Left kidney (tissue), 8 donors: ENCODE measurements around the gene HOXC10. TPM values are rescaled to one million over a fixed set of nuclear protein-coding genes. Genes with fewer than 3 reads are reported as not detected.
A peak's percentile ranks its signal among the peaks of the same experiment; 100 is the strongest.

Experiments used
- DNase-seq: peaks from one replicate; pipeline ENCODE4 v3.0.0-alpha.2; 2013
- long read RNA-seq, 8 donors: transcript quantifications; one replicate each; lab custom pipeline, GENCODE V29; 2026
- polyA plus RNA-seq: library from polyadenylated mRNA; unstranded; fragments of 120-200 nt; gene quantifications from one replicate; pipeline ENCODE4 v1.2.1, GENCODE V29; 2013; ENCODE audit not compliant: insufficient read length

The HOXC10 gene
- 62.2 TPM for polyA plus RNA-seq
- long read RNA-seq, donor 1, transcript HOXC10-203 (2 exons, 799 nt) = minor isoform, 8 of 54 reads
- long read RNA-seq, donor 1, transcript HOXC10-201 (2 exons, 1,936 nt) = major isoform, 36 of 54 reads
- long read RNA-seq, donor 1, partial matches to known transcripts = 8 of 54 reads
- long read RNA-seq, donor 1, other reads (novel, unspliced or antisense) = 0 of 54 reads
- long read RNA-seq, donor 2, transcript HOXC10-201 (2 exons, 1,936 nt) = major isoform, 25 of 30 reads
- long read RNA-seq, donor 2, partial matches to known transcripts = 0 of 30 reads
- long read RNA-seq, donor 2, other reads (novel, unspliced or antisense) = 0 of 30 reads
- long read RNA-seq, donor 3, transcript HOXC10-201 (2 exons, 1,936 nt) = major isoform, 13 of 31 reads
- long read RNA-seq, donor 3, partial matches to known transcripts = 16 of 31 reads
- long read RNA-seq, donor 3, other reads (novel, unspliced or antisense) = 0 of 31 reads
- long read RNA-seq, donor 4, partial matches to known transcripts = 0 of 3 reads
- long read RNA-seq, donor 4, other reads (novel, unspliced or antisense) = 0 of 3 reads
- long read RNA-seq, donor 5, transcript HOXC10-201 (2 exons, 1,936 nt) = major isoform, 22 of 33 reads
- long read RNA-seq, donor 5, transcript HOXC10-203 (2 exons, 799 nt) = minor isoform, 5 of 33 reads
- long read RNA-seq, donor 5, transcript HOXC10-202 (2 exons, 887 nt) = minor isoform, 5 of 33 reads
- long read RNA-seq, donor 5, partial matches to known transcripts = 0 of 33 reads
- long read RNA-seq, donor 5, other reads (novel, unspliced or antisense) = 0 of 33 reads
- long read RNA-seq, donor 6, transcript HOXC10-201 (2 exons, 1,936 nt) = major isoform, 21 of 31 reads
- long read RNA-seq, donor 6, partial matches to known transcripts = 0 of 31 reads
- long read RNA-seq, donor 6, other reads (novel, unspliced or antisense) = 5 of 31 reads
- long read RNA-seq, donor 7, transcript HOXC10-201 (2 exons, 1,936 nt) = major isoform, 26 of 33 reads
- long read RNA-seq, donor 7, partial matches to known transcripts = 0 of 33 reads
- long read RNA-seq, donor 7, other reads (novel, unspliced or antisense) = 0 of 33 reads
- long read RNA-seq, donor 8, transcript HOXC10-201 (2 exons, 1,936 nt) = major isoform, 6 of 8 reads
- long read RNA-seq, donor 8, partial matches to known transcripts = 0 of 8 reads
- long read RNA-seq, donor 8, other reads (novel, unspliced or antisense) = 0 of 8 reads

GRCh38 chr12:53984901-53985691 is at the start of gene HOXC10:
Gene HOXC10 (plus strand): TSS chr12:53985146. CDS start chr12:53985260, 114 bp downstream.
- DNase-seq = peak; percentile 99

DNA sequence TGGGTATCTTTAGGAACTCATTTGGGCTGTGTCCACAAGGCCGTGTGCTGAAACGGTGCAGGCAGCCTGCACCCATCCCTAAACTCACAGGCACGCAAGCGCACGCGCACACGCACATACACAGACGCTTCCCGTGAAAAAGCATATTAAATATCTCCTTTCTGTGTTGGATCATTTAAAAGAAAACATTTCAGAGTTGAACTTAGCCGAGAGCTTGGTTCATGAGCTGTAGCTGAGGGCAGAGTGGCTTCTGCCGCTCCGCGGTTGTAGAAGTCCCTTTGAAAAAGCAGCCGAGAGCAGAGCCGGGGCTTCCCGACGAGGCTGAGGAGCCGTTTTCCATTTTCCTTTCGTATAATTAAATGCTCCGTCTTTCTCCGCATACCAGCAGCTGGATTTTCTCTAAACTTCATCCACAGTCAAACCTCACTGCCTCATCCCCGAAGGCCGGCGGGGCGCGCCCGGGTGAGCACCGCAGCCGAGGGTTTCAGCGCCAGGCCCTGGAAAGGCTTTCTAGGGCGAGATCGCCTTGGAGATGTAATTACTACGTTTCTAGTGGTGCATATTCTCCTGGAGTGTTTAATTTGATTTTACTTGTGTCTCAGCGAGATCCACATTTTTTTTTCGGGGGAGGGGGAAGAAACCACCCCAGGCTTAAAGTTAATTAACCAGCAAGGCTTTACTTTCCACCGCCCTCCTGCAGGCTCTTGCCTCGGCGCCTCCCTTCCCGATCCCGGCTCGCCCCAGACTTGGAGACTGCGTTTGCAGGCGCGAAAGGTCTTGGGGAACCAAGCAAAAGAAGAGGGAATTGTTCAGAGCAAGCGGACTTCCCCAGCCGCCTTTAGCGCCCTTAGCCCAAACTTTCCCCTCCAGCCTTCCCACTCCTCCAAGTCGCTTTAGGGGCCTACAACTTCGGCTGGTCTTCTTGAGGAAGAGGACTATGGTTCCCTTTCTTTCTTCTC is 49.3 kb upstream of the HOXC10 start:
- no peak for DNase-seq

DNA sequence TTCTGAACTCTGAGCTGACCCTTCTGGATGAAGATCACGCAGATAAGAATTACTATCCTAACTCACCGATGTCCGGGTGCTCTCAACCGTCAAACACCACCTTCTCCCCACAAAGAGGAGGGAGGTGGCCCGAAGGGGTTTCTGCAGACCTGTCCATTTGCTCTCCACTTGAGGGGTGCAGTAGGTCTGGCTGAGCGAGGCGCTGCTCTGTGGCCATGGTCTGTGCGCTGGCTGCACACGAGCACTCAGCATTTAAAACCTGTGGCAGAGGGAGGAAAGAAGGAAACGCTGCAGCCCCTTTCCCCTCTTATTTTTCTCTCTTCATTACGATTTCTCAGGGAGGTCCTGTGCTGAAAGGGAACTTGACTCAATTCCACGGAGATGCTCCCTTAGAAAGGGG is 47.8 kb upstream of the HOXC10 start:
- DNase-seq = no peak

- DNase-seq = no peak
These were observed 47.2 kb upstream of the HOXC10 start for GRCh38 chr12:53937596-53938325.

DNA sequence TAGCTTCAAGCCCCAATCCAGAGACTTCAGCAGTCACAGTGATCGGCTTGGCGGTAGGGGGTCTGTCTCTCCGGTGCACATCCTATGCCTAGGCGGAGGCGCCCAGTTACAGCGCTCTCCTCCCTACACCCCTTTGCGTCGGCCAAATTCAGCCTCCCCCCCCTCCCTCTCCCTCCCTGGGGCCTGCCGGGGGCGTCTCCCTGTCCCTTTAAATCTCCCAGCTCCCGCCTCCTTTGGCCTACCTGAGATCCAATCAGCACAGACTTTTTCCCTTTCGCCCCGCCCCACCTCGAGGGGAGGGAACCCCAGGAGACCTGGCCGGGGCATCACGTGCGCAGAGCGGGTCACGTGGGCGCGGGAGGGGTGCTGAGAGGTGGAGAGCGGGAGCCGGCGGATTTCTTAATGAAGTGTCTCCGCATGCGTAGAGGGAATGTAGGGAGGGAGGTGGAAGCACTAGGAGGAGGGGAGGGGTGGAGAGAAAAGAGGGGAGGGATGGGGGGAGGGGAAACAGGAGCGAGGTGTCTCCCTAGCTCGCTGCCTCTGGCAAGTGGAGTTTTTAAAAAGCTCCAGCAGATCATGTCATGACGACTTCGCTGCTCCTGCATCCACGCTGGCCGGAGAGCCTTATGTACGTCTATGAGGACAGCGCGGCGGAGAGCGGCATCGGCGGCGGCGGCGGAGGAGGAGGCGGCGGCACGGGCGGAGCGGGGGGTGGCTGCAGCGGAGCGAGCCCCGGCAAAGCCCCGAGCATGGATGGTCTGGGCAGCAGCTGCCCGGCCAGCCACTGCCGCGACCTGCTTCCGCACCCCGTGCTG is 46.4 kb upstream of the HOXC10 start, which contains the start of gene HOXC13:
Gene HOXC13, plus strand, starts transcription at position 506 of the 815 bp plus-strand sequence. Its CDS starts 76 bp downstream, at position 582.
- DNase-seq = peak; percentile 90

DNA sequence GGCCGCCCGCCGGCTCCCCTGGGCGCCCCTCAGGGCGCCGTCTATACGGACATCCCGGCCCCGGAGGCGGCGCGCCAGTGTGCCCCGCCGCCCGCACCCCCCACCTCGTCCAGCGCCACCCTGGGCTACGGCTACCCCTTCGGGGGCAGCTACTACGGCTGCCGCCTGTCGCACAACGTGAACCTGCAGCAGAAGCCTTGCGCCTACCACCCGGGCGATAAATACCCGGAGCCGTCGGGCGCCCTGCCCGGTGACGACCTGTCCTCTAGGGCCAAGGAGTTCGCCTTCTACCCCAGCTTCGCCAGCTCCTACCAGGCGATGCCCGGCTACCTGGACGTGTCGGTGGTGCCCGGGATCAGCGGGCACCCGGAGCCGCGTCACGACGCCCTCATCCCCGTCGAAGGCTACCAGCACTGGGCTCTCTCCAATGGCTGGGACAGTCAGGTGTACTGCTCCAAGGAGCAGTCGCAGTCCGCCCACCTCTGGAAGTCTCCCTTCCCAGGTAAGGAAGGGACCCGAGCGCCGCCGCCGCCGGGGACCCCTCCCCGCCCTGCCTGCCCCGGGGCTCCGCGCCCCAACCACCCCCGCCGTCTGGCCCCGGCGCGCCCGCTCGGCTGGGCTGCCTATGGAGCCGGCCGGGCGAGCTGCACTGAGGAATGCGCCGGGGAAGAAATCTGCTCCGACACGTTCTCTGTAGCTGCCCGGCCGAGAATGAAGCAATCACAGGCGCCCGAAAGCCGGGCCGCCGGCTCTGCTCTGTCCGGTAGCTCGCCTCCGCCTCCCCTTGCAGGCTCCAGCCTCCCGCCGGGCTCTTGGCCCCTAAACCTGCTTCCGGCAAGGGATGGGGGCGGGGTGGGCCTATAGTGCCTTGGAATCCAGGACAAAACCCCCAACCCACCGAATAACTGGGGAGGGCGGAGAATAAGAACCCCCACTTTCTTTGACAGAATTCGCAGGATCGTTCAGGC is 45.5 kb upstream of the HOXC10 start:
- DNase-seq = no peak

GRCh38 chr12:53940443-53941014 is 44.4 kb upstream of the HOXC10 start:
- no peak for DNase-seq

DNA sequence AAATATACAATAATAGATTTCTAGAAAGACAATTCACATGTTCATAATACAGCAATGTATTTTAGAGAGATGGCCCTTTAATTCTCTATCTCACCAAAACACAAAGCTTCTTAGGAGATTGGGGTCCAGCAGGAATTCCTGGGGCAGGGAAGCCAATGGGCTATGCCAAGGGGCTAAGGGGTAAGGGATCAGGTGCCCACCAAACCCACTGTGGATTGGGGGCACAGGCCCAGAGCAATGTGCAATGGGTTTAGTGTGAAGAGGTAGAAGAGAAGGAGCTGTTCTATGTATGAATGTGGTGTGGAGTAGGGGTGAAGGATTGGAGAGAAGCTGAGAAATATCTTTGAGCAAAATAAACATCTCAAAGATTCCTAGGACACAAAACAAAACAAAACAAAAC is 43.8 kb upstream of the HOXC10 start:
- DNase-seq = no peak

DNA sequence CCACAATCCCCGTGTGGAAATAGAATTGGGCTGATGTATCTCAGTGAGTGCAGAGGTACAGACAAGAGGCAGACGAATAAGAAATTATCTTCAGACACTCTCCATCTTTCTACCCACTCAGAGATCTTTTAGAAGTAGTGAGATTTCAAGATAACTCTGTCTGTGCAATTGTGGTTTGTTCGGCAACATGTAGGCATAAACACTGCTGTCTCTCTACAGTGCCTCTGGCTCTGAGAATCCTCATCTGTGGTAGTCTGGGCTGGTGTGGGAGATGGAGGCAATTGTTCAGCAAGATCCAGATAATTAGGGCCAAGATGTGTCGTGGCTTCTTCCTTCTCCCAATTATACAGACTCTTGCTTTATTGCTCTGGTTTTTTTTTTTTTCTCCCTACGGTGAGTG is 43.2 kb upstream of the HOXC10 start:
- no peak for DNase-seq

GRCh38 chr12:53942467-53942997 is 42.4 kb upstream of the HOXC10 start:
- no peak for DNase-seq

GRCh38 chr12:53944209-53944608 is 40.7 kb upstream of the HOXC10 start:
- DNase-seq = no peak

DNA sequence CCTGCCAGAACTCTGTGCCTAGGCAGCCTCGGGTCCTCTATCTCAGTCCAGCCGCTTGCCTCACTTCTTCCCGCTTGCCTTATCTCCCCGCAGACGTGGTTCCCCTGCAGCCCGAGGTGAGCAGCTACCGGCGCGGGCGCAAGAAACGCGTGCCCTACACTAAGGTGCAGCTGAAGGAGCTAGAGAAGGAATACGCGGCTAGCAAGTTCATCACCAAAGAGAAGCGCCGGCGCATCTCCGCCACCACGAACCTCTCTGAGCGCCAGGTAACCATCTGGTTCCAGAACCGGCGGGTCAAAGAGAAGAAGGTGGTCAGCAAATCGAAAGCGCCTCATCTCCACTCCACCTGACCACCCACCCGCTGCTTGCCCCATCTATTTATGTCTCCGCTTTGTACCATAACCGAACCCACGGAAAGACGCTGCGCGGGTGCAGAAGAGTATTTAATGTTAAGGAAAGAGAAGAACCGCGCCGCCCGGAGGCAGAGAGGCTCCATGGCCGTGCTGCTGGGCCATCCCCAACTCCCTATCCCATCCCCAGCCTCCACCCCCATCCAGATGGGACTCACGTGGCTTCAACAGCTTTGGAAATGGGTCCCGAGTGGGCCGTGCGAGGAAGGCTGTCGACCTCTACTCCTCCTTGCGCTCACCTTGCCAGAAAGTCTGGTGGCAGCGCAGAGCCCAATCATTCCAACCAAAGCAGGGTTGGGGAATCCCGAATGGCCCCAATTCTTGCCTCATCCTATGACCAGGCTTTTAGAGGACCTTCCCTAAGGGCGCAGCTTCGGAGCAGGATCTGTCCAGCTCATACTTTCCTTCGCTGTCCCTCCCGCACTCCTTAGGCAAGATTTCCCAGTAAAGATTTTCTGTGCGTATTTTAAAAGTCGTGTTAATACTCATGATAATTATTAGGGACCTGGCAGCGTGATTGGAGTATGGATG is 39.8 kb upstream of the HOXC10 start:
- DNase-seq = no peak

DNA sequence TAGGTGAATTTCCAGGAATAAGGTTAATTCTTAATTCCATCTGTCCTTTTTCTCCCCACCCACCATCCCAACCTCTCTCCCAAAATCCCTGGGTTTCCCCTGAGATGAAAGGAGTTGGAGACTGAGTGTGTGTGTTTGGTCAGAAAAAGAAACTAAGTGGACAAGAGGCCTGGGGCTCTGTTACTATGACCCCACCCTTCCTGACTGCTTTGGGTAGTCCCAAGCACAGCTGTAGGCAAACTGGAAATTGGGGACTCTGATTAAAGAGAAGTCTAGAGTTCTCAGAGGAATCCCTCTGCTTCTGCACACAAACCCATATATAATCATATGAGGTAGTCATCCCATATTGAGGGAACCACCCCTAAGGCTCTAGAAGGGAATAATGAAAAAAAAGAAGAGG is 37.2 kb upstream of the HOXC10 start:
- no peak for DNase-seq

DNA sequence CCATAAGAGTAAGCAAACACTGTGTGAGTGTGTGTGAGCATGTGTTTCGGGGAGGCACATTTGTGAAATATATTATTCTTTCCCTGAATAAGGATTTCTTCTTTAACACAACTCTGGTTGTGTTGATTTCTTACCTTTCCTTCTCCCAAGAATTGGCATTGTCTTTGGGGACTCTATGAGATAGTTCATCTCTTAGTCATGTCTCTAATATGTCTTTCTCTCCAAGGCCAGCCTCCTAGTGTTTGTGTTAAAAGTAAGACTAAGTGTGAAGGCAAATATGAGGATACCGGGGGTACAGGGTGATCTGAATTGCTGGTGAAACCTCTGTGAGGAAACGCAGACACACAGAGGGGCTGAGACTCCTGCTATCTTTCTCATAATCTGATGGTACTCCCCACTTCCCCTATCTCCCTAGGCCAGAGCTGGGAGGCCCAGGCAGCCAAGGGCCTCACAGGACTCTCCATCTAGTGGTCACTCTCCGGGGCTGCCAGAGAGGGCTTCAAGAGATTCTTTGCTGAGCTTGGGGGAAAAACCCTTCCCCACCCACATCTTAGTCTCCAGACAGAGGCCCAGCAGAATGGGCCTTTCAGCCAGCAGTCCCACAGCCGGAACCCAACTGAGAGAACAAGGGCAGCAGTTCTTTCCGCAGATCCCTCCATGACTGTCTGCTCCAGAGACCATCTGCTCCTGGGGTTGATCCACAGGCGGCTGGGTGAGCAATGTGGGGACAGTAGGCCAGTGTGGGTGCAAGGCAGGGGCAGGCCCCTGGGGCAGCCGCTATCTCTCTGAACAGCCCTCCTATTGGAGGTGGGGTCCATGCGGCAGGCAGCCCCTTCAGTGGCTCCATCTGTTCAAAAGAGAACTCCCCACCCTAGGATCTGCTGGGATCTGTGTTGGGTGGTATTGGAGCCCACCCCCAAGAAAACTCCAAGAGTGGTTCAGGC is 36.0 kb upstream of the HOXC10 start:
- DNase-seq = no peak
